ENCODE data around the gene MRPL22. TPM values are rescaled to one million over a fixed set of nuclear protein-coding genes. Genes with fewer than 3 reads are reported as not detected.

The MRPL22 gene
- 40.6 and 57.7 TPM in 2 replicates for total RNA-seq

GRCh38 chr5:154940772-154941620 is at the start of gene MRPL22:
Gene MRPL22, plus strand, starts transcription at chr5:154941073. Its CDS starts 38 bp downstream, at chr5:154941111.

GRCh38 chr5:154937718-154938466 is 3.0 kb upstream of the MRPL22 start, which contains the start of gene GEMIN5:
Gene GEMIN5, minus strand, starts transcription at chr5:154938211. Its CDS starts 78 bp downstream, at chr5:154938133.

GRCh38 chr5:155013526-155013925 is 72.7 kb downstream of the MRPL22 start, which contains the start of gene KIF4B:
Gene KIF4B, plus strand, starts transcription at chr5:155013755. Its CDS starts 105 bp downstream, at chr5:155013860.

Other genes starting within 250 kb of the MRPL22 start
- gene LARP1, start 185.7 kb upstream of the MRPL22 start, total RNA-seq: 87.3 and 95.0 TPM in 2 replicates
- gene FAXDC2, start 90.5 kb upstream of the MRPL22 start, total RNA-seq: 2.3 and 2.9 TPM in 2 replicates
- gene CNOT8, start 82.4 kb upstream of the MRPL22 start, total RNA-seq: 48.3 and 66.4 TPM in 2 replicates
- gene GEMIN5, start 2.9 kb upstream of the MRPL22 start, total RNA-seq: 20.5 and 22.1 TPM in 2 replicates
- gene KIF4B, start 72.7 kb downstream of the MRPL22 start, total RNA-seq: under 0.01 and 0.13 TPM in 2 replicates

Data from mammary microvascular endothelial cell (primary cell).